DOHH2 (cell line): Measurements from ENCODE around the gene SOD1.

Experiments
- EZH2phosphoT487 ChIP-seq: fragments of 200-600 bp; sonication (generic); IDR thresholded peaks from 2 replicates; pipeline ENCODE4 v1.6.1; 2017; ENCODE audit warnings: borderline replicate concordance, mild to moderate bottlenecking, antibody characterized with exemption, low read length, moderate library complexity, mixed read lengths
- TF ChIP-seq, protein P1 (sequence below): fragments of 200-600 bp; sonication (generic); IDR thresholded peaks from one replicate; pipeline ENCODE4 v1.5.1; 2014; ENCODE audit warnings: antibody characterized with exemption, mild to moderate bottlenecking, low read depth, low read length; ENCODE audit not compliant: poor library complexity, severe bottlenecking

DNA sequence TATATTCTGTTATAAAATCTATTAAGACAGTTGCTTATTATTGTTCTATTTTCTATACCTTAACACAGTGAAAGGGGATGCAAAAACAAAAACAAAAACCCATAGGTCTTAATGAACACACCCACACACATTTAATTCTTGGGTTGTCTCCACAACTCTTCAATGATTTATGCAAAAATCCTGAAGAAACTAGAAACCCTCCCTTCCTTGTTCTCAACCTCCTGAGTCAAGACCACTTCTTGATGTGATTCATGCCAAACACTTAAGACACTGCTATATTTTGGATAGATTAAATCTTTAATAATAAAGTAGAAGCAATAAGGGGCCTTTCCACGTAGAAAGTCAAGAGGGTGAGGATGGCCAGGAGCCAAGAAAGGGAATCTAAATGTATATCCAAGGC lies 49.0 kb downstream of the SOD1 start:
- TF ChIP-seq, protein P1, sequence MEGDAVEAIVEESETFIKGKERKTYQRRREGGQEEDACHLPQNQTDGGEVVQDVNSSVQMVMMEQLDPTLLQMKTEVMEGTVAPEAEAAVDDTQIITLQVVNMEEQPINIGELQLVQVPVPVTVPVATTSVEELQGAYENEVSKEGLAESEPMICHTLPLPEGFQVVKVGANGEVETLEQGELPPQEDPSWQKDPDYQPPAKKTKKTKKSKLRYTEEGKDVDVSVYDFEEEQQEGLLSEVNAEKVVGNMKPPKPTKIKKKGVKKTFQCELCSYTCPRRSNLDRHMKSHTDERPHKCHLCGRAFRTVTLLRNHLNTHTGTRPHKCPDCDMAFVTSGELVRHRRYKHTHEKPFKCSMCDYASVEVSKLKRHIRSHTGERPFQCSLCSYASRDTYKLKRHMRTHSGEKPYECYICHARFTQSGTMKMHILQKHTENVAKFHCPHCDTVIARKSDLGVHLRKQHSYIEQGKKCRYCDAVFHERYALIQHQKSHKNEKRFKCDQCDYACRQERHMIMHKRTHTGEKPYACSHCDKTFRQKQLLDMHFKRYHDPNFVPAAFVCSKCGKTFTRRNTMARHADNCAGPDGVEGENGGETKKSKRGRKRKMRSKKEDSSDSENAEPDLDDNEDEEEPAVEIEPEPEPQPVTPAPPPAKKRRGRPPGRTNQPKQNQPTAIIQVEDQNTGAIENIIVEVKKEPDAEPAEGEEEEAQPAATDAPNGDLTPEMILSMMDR: no peak
- no peak for TF ChIP-seq EZH2phosphoT487
